ENCODE measurements around the gene CCDC190.

DNA sequence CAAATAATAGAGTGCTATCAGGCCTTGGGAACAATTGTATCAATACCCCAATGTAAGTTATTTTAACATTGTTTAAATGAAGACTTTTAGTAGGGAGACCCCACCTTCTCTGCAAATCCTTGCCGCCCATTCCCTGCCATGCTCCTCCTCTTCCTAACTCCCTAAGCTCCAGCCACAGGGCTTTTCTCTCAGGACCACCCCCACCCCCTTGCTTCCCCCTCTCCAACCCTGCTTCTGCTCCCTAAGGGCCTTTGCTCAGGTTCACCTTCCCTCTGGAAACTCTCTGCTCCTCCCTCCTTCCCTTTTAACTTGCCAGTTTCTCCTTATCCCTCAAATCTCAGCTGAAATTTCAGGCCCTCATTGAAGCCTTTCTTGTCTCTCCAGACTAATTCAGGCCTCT is 16.8 kb downstream of the CCDC190 start:
- TF ChIP-seq CTCF (IDR thresholded peaks at IDR 0.05) (no peak), POLR2A (IDR thresholded peaks at IDR 0.05) (no peak)

Measured in adrenal gland (tissue), 5 donors.